Measurements from ENCODE around the gene CAPN8. TPM values are rescaled to one million over a fixed set of nuclear protein-coding genes. Genes with fewer than 3 reads are reported as not detected.

CAPN8 gene
- polyA plus RNA-seq, 4 donors = 1.3 to 1.7 (median 1.5) TPM

DNA sequence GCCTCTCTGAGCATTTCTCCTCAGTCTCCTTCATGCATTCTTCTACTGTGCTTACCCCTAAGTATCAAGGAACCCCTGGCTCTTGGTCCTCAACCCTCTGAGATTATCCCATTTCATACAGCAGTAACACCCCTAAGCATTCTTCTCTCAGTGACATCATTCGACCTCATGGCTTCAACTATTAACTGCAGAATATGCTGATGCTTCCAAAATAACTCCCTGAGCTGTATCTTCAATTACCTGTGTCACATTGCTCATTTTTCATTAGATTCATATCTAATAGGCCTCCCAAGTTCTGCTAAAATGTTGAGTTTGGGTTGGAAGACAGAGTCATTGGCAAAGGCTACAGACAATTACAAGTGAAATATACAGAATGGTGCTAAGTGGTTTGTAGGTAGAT lies 7.5 kb downstream of the CAPN8 start:
- no peak for DNase-seq (ENCODE audit: low read depth in 4 of 4, low spot score in 3 of 4)

DNA sequence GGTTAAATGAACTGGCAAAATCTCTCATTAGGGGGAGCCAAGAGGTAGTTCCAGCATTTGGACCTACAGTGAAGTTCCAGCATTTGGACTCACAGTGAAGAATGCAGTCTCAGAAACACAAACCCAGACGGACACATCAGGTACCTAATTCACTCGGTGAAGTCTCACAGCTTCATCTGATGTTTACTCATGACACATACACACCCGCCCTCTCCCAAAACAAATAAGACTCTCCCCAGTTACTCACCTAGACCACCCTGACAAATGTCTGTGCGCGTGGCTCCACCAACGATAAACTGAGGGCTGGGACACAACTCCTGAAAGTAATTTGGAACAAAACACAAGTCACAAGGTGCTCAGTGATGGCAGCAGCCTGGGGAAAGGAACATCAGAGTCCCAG lies 11.4 kb downstream of the CAPN8 start:
- DNase-seq (ENCODE audit: low read depth in 4 of 4, low spot score in 3 of 4) = no peak

DNA sequence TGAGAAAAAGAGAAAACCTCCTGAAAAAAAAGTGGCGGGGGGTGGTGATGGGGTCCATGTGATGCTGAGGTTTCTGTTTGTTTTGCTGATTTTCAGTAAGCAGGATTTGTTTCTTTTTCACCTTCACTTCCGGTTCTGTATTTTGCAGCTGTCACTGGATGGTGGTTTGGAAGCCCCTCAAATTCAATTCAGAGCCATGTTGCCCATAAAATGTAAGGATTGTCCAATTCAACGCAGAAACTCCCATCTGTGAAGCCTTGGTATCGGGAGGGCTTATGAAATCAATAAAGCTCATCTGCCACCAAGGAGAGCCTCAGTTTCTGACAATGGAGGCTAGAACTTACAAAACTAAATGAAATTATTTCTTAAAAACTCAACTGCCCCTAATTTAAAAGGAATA lies 12.1 kb downstream of the CAPN8 start:
- DNase-seq (ENCODE audit: low read depth in 4 of 4, low spot score in 3 of 4) = no peak

DNA sequence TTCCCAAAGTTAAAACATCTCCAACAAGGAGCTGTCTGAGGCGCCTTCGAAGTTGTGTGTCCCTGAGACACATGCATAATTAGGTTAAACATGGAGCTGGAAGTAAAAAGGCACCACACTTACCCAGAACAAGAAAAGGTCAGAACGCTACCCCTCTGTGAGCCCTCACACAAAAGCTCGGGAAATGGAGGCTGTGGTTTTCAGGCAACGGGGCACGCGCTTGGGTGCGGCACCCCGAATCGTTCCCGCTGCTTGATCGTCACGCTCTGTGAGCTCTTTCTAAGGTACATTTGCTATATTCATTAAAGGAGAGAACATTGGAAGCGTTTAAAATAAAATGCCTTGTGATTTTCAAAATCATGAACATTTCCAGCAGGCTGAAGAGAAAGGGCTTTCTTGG lies 12.5 kb downstream of the CAPN8 start:
- no peak for DNase-seq (ENCODE audit: low read depth in 4 of 4, low spot score in 3 of 4)

DNA sequence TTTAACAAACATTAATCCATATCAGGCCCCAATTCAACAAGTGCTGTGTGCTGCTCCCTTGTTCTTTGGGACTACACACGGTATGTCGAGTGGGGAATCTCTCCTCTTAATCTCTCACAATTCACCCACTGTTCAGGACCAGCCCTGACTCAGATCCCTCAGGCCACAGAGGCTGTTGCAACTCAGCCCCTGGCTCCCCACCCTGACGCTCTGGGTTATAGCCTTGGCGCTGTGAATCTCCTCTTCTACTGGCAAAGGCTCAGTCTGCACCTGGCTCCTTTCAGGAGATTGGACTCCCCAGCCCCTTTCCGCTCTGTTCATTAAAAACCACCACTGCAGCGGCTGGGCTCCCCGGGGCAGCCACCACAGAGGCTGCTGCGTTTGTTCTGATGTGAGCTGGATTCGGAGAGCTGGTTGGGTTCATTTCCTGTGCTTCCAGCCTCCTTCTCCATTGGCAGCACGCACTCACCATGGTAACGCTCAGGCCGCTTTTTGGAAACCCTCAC lies 13.0 kb downstream of the CAPN8 start:
- DNase-seq (ENCODE audit: low read depth in 4 of 4, low spot score in 3 of 4) = no peak

DNA sequence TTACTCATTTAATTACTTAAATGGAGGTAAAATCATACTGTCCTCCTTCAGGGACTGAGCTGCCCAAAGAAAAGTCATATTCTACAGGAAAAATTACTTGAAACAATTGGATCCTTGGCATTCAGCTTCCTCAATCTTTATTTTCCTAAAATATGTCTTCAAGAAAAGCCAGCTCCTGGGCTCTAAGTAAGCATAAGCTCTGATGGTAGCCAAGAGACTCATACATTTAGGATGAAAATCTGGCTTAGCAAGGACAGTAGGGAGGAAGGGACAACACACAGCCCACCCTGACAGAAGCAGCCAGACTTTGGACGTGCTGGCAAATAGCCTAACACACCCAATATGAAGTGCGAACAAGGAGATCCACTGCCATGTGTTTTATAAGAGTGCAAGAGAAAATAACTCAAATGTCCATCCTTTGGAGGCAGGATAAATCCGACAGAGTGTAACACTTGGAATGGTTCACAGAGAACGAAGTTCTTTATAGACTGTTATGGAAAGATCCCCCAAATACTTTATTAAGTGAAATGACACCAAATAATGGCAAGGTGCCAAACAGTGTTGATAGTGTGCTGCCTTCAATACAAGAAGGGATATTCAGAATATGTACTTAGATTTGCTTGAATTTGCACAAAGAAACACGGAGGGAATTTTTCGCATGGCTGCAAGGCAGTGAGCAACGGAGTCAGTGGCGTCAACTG lies 14.1 kb downstream of the CAPN8 start:
- DNase-seq (ENCODE audit: low read depth in 4 of 4, low spot score in 3 of 4) = no peak

DNA sequence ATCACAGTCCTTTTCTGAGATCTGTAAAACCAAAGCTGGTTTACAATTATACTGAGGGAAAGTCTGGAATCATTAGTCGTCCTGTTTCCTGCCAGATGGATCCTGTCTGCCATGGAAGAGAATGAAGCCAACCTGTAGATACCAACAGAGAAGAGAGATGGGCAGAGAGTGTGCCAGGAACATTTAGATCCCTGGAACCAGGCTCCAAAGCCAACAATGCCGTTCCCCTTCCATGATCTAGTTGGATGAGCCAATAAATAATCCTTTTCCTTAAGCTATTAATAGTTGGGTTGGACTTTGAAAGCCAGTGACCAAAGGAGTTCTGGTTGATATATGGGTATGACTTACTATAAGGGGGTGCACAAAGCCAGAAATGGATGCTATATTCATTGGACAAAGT lies 15.0 kb downstream of the CAPN8 start:
- no peak for DNase-seq (ENCODE audit: low read depth in 4 of 4, low spot score in 3 of 4)

DNA sequence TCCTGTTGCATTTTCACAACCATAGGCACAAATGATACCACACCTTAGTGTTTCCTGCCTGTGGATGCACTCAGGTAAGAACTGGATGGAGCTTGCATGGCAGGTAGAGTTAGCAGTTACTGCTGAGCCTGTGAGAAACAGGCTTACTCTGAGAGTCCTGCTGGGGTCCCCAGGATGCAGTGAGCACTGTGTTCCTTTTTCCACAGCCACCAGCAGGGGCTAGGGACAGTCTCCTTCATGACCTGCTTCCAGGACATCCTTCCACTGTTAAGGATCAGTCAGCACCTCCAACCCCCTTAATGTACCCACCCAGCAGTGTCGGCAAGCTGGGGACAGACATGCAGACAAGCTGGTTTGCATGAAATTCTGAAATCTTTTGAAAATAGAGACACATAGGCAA lies 16.3 kb downstream of the CAPN8 start:
- no peak for DNase-seq (ENCODE audit: low read depth in 4 of 4, low spot score in 3 of 4)

DNA sequence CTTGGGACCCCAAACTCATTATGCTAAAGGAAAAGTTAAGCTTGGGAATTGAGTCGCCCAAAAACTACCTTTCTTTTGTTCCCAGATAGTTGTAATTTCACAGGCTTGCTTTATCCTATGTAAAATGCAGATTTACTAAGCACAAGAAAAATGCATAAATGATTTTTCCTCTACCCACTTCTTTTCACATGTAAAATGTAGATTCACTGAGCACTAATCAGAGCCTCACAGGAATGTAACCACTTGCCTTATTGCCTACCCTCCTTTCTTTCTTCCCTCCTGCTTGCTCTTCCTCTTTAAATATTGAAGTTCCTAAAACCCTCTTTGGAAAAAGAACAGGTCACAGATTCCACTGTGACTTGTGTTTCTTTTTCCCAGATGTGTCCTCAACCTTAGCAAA lies 18.3 kb downstream of the CAPN8 start:
- DNase-seq (ENCODE audit: low read depth in 4 of 4, low spot score in 3 of 4) = no peak

DNA sequence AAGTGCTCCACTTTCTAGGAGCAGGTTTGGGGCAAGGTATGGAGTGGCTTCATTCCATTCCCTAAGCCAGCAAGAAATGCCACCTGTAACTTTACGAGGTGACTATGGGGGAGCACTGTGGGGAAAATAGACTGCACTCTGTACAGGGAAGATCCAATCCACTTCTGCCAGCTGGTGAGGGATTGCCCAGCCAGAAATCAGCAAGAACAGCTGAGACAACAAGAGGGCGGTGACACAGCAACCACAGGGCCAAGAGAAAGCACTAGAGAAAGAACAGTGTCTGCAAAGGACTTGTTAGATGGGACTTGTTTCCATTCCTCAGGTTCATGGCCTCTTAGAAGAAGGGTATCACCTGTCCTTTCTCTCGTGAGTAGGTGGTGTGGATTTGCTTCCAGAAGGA lies 19.6 kb downstream of the CAPN8 start:
- DNase-seq (ENCODE audit: low read depth in 4 of 4, low spot score in 3 of 4) = no peak

DNA sequence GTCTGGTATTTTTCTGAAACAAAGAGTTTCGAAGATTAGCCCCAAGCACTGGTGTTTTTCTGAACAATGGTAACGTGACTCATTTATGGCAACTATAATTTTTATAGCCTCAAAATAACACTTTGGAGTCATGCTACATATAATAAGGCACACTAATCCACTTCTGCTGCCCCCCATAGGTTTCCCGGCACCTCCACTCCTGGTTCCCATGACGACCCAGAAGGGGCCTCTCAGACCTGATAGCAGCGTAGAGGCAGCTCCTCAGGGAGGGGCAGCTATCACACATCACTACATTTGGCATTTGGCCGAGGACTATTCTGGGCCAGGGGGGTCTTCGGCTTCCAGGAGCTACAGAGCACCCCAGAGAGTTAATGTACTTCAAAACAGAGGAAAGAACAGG lies 23.3 kb downstream of the CAPN8 start:
- no peak for DNase-seq (ENCODE audit: low read depth in 4 of 4, low spot score in 3 of 4)

DNA sequence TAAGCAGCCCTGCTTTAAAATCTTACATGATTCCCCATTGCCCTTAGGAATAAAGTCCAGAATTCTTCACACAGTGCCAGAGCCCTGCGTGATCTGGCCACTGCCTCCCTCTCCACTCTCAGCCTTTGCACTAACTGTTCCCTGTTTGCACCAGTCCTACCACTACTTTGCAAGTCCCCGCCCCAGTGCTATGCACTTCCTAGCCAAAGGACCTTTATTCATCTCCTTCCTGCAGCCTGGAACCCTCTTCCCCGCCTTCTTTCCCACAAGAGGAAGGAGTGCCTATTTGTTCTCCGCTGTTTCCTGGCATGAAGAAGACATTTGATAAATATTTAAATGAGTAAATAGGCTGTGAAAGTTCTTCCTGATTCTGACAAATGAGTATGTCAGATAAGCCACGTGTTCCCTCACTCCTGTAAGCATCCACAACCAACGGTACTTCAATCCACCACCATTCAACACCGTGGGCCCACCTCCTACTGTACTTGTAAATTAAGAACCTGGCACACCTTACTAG lies 23.9 kb downstream of the CAPN8 start:
- no peak for DNase-seq (ENCODE audit: low read depth in 4 of 4, low spot score in 3 of 4)

DNA sequence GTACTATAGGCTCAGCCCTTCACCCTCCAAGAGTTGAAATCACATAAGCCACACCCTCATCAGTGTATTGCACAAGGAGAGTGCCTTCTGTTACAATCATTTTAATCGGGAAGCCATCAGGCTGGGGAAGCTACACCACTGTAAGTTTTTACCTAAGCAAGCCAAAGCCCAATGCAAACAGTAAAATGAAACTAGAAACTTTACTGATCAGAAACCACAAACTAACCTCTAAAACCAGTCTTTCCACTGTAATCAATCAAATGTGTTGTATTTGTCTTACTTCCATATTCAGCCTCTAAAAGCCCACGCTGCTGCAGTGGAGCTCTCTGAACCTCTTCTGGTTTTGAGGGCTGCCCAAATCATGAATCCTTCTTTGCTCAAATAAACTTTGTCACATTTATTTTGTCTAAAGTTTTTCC lies 26.2 kb downstream of the CAPN8 start:
- no peak for DNase-seq (ENCODE audit: low read depth in 4 of 4, low spot score in 3 of 4)

DNA sequence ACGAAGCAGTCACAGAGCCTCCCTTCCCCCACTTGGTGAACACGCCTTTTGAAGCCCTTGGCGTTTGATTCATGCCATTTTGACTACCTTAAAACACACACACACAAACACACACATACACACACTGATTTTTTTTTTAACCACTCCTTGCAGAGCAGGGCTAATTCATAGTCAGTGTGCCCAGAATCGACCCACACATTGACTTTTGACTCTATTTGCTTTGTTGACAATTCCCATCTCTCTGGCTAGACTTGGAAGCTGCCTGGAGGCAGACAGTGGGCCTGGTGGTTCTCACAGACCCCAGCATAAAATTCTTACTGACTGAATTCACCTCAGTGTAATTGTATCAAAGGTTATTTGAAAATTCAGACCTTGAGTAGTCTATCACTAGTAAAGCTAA lies 30.3 kb downstream of the CAPN8 start:
- no peak for DNase-seq (ENCODE audit: low read depth in 4 of 4, low spot score in 3 of 4)

DNA sequence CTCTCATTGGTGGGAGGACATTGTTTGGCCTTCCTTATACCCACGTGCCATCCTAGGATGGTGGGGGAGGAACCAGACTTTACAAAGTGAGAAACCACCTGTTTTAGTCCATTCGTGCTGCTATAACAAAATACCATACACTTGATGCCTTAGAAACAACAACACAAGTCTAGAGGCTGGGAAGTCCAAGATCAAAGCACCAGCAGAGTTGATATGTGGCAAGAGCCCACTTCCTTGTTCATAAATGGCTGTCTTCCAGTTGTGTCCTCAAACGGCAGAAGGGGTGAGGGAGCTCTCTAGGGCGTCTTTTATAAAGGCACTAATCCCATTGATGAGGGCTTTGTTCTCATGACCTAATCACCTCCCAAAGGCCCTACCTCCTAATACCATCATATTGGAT lies 31.1 kb downstream of the CAPN8 start:
- DNase-seq (ENCODE audit: low read depth in 4 of 4, low spot score in 3 of 4) = no peak

DNA sequence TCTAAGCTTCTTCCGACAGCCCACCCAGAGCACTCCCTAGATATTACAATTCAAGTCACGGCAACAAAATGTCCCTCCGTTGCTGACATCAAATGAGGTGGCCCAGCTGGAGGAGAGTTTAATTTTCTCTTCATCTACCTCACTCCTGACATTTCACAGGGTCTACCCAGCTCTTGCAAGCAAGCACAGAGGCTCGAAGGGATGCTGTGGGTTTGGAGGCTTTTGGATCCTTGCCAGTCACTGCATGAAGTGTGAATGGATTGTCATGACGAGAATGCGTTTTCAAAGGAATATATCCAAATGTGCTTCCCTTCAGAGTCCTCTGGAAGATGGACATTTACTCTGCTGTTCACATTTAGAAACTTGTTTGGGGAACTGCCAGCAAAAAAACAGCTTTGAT lies 33.5 kb downstream of the CAPN8 start:
- DNase-seq (ENCODE audit: low read depth in 4 of 4, low spot score in 3 of 4) = no peak

DNA sequence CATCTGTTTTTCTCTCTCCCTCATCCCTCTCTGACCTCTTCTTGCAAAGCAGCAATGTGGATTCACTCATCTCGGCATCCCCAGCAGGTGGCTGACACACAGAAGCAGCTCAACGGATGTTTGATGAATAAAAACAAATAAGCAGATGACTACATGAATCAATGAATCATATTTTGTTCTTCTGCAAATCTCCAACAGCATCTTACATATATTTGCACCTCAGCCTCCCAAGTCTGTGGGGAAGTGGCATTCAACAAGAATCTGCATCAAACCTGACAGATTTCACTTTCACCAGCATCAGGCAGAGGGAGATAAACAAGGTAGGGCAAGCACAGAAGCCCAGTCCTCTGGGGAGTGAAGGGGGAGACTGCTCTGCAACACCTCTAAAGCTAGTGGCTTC lies 34.0 kb downstream of the CAPN8 start:
- DNase-seq (ENCODE audit: low read depth in 4 of 4, low spot score in 3 of 4) = no peak

DNA sequence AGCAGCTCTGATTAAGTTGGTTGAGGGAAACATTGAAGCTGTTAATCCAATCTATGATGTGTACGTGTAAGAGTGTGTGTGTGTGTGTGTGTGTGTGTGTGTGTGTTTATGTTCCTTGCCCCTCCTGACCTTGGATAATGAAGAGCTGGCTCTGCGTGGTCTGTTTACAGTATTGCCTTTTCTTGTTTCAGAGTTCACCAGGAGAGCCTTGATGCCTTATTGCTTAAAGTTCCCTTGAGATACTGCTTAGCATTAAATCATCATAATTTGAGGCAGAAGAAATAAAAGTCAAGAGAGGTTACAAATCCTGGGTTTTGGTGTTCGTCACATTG lies 36.4 kb downstream of the CAPN8 start:
- DNase-seq (ENCODE audit: low read depth in 4 of 4, low spot score in 3 of 4) = no peak

DNA sequence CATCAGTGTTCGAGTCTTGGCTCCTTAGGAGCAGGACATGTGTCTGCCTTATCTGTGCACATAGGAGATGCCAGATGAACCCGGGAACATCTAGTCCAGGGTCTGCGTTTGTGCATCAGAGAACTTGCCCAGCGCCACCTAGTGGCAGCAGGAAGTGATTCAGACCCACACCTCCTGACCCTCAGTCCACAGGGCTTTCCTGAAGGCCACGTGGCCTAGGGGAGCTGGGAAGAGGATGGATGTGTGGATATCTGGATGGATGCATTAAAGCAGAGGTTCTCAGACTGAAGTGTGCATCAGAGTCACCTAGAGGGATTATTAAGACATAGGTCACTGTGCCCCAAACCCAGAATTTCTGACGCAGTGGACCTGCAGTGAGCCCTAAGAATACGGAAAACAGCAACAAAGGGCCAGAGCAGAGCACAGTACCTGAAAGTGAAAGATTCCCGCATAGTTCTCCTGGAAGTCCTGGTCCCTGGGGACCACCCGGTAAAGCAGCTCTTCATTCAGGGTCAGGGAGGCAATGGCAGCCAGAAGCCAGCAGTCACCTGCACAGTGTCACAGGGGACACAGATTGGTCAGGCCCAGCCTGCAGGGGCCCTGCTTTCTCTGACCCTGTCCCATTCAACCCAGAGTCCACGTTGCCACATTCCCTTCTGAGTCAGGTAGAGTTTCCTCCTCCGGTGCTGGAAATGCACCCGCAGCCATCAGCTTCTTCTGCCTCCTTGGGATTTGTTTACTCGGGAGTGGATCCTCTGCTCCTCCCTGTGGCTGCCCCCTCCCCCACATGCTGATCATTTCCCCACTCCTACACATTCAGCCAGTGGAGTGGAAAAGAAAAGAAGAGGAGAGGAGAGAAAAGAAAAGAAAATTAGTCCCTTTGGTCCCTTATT lies 37.0 kb downstream of the CAPN8 start:
- DNase-seq (ENCODE audit: low read depth in 4 of 4, low spot score in 3 of 4) = no peak

DNA sequence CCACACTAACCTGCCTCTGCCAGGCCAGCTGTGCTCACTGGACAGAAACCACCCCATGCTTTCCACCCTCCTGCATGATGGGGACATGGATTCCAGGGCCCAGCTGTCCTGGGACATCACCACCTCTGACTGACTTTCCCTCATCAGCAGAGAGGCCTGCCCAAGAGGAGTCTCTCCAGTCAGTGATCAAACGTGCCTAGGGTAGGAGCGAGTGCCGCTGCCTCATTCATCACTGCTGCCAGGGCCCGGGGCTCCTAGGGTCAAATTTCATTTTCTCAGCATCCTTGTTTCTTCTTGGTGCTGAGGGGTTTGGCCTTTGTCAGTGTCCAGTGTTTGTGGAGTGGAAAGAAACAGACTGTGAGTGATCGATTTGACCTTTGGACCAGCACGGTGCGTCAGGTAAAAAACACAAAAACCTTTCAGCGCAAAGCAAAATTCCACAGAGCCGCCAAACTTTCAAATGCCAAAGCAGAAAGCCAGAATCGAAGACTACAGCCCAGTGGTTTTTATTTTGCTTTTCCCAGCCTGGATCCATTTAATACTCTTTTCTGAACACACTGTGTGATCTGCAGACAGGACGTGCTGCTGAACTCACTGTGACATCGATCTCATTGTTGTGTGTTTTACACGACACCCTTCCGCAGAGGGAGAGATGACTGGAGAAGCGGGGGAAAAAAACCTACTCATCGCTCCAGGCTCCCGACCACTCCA lies 43.2 kb downstream of the CAPN8 start:
- DNase-seq (ENCODE audit: low read depth in 4 of 4, low spot score in 3 of 4) = no peak

DNA sequence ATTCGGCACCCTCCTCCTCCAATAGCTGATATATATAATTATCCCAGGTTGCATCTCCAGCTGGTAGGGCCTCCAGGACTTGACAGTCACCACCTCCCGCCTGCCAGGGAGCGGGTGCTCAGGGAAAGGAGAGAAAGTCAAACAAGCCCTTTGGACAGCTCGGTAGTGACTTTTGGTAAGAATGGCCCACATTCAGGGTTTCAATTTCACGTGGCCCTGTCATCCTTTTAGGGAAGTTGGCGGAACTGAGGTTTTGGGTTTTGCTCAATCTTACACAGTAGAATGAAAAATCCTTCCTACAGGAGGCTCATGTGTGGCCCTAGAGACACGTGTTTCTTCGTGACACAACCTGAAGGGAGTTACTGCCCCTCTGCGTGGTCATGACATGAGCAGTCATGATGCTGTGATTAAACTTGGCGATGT lies 44.2 kb downstream of the CAPN8 start:
- DNase-seq (ENCODE audit: low read depth in 4 of 4, low spot score in 3 of 4) = no peak

All from right renal pelvis (tissue), 4 donors.